ENCODE data around the gene SCN1B. TPM values are rescaled to one million over a fixed set of nuclear protein-coding genes. Genes with fewer than 3 reads are reported as not detected.
A peak's percentile ranks its signal among the peaks of the same experiment; 100 is the strongest.

The SCN1B gene
- total and polyA plus RNA-seq, 4 donors, result 1.5 to 12.6 (median 9.0) TPM

GRCh38 chr19:35041548-35042055 lies 11.3 kb downstream of the SCN1B start, which contains the start of gene HPN:
Gene HPN, plus strand, starts transcription at chr19:35041721. Its CDS starts 786 bp downstream, at chr19:35042507.
- Histone ChIP-seq H3K4me3 (peak within 1 kb of the TSS; percentile 27), H3K36me3 (ENCODE audit: control insufficient read depth in 4 of 4, insufficient read depth in 4 of 4, low read length in 4 of 4) (no peaks in the 10 kb centered on the region), H3K4me1 (ENCODE audit: control insufficient read depth in 5 of 5, insufficient read depth in 5 of 5, low read length in 5 of 5) (peaks cover 6 to 31% (median 18%) of the 10 kb centered on the region in 5 donors), H3K27ac (ENCODE audit: low read depth in 1 of 2, low read length in 1 of 2) (peak within 1 kb of the TSS; percentile 65 to 92), H3K9ac (ENCODE audit: insufficient read depth in 1 of 2, low read length in 2 of 2) (peak within 1 kb of the TSS in 1 of 2 donors; percentile 53), H3K9me3 (ENCODE audit: control insufficient read depth in 4 of 4, insufficient read depth in 3 of 4, low read length in 3 of 4) (no peaks in the 10 kb centered on the region), H3K27me3 (ENCODE audit: control insufficient read depth in 3 of 3, insufficient read depth in 3 of 3, low read length in 2 of 3) (no peaks in the 10 kb centered on the region)
- TF ChIP-seq, protein P1, sequence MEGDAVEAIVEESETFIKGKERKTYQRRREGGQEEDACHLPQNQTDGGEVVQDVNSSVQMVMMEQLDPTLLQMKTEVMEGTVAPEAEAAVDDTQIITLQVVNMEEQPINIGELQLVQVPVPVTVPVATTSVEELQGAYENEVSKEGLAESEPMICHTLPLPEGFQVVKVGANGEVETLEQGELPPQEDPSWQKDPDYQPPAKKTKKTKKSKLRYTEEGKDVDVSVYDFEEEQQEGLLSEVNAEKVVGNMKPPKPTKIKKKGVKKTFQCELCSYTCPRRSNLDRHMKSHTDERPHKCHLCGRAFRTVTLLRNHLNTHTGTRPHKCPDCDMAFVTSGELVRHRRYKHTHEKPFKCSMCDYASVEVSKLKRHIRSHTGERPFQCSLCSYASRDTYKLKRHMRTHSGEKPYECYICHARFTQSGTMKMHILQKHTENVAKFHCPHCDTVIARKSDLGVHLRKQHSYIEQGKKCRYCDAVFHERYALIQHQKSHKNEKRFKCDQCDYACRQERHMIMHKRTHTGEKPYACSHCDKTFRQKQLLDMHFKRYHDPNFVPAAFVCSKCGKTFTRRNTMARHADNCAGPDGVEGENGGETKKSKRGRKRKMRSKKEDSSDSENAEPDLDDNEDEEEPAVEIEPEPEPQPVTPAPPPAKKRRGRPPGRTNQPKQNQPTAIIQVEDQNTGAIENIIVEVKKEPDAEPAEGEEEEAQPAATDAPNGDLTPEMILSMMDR (IDR thresholded peaks at IDR 0.05; ENCODE audit: control extremely low read depth, extremely low read depth), result no peak
- 52 to 61% methylated on average over 15 to 19 of the region's 19 CpGs for WGBS, 2 donors
- ATAC-seq (ENCODE audit: insufficient read depth, low FRiP score), result no peak
- peak in 2 of 3 donors; percentile 61 to 69 for DNase-seq

GRCh38 chr19:35042056-35042730 lies 11.9 kb downstream of the SCN1B start:
- TF ChIP-seq, protein P1 (IDR thresholded peaks at IDR 0.05; ENCODE audit: control extremely low read depth, extremely low read depth), result no peak
- H3K27ac ChIP-seq (ENCODE audit: low read depth in 1 of 2, low read length in 1 of 2), result peak overlapping the region in 1 of 2 donors; percentile 84
- WGBS, 2 donors, result 65 to 86% methylated on average over 14 of the region's 14 CpGs
- ATAC-seq (ENCODE audit: insufficient read depth, low FRiP score) (no peak), DNase-seq (no peak)
- H3K4me3 ChIP-seq, result peak overlapping the region; percentile 27
- no peaks in the 10 kb centered on the region for H3K36me3 ChIP-seq (ENCODE audit: control insufficient read depth in 4 of 4, insufficient read depth in 4 of 4, low read length in 4 of 4)
- H3K9me3 ChIP-seq (ENCODE audit: control insufficient read depth in 4 of 4, insufficient read depth in 3 of 4, low read length in 3 of 4), result no peaks in the 10 kb centered on the region
- peak overlapping the region in 1 of 2 donors; percentile 53 for H3K9ac ChIP-seq (ENCODE audit: insufficient read depth in 1 of 2, low read length in 2 of 2)
- H3K4me1 ChIP-seq (ENCODE audit: control insufficient read depth in 5 of 5, insufficient read depth in 5 of 5, low read length in 5 of 5), result peaks cover 6 to 31% (median 18%) of the 10 kb centered on the region in 5 donors
- H3K27me3 ChIP-seq (ENCODE audit: control insufficient read depth in 3 of 3, insufficient read depth in 3 of 3, low read length in 2 of 3), result no peaks in the 10 kb centered on the region

DNA sequence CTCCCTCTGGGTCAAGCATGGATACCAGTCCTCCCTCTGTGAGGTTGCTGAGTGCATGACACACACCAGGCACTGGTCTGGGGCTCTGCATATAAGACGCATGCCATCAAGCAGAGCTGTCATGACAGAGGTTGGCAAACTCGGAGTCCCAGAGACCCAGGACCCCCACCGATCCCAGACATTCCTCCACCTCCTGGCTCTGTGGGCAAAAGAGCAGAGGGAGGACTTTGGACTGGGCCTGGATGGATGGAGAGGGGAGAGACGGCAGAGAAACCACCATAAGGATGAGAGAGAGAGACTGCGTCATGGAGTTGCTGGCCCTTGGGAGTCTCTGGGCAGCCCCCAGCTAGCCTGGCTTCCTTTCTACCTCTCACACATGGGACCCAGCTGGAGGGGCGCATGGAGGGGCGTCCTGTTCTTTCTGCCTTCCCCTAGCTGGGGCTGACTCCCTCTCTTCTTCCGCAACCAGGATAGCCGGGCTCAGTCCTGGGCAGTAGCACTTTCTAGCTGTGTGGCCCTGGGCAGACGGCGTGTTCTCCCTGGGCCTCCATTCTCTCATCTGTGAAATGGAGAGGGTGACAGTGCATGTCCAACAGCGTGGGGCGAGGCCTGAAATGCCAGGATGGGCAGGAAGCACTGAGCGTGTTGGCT lies 12.8 kb downstream of the SCN1B start:
- no peaks in the 10 kb centered on the region for H3K36me3 ChIP-seq (ENCODE audit: control insufficient read depth in 4 of 4, insufficient read depth in 4 of 4, low read length in 4 of 4)
- H3K27ac ChIP-seq (ENCODE audit: low read depth in 1 of 2, low read length in 1 of 2), result no peak overlapping the region
- no peak overlapping the region for H3K4me3 ChIP-seq
- TF ChIP-seq, protein P1 (IDR thresholded peaks at IDR 0.05; ENCODE audit: control extremely low read depth, extremely low read depth), result no peak
- H3K27me3 ChIP-seq (ENCODE audit: control insufficient read depth in 3 of 3, insufficient read depth in 3 of 3, low read length in 2 of 3), result no peaks in the 10 kb centered on the region
- peaks cover 6 to 28% (median 18%) of the 10 kb centered on the region in 5 donors for H3K4me1 ChIP-seq (ENCODE audit: control insufficient read depth in 5 of 5, insufficient read depth in 5 of 5, low read length in 5 of 5)
- DNase-seq, result no peak
- WGBS, 2 donors, result 90 to 94% methylated on average over 14 of the region's 14 CpGs
- no peak for ATAC-seq (ENCODE audit: insufficient read depth, low FRiP score)
- no peak overlapping the region for H3K9ac ChIP-seq (ENCODE audit: insufficient read depth in 1 of 2, low read length in 2 of 2)
- no peaks in the 10 kb centered on the region for H3K9me3 ChIP-seq (ENCODE audit: control insufficient read depth in 4 of 4, insufficient read depth in 3 of 4, low read length in 3 of 4)
